Measurements from ENCODE around the gene FGB. TPM values are rescaled to one million over a fixed set of nuclear protein-coding genes. Genes with fewer than 3 reads are reported as not detected.

Gene FGB
- total and polyA plus RNA-seq, 2 of the 13 experiments (the other 11 are each of a cell fraction or from before 2014, with no cell fraction given) = 226 to 784 TPM

DNA sequence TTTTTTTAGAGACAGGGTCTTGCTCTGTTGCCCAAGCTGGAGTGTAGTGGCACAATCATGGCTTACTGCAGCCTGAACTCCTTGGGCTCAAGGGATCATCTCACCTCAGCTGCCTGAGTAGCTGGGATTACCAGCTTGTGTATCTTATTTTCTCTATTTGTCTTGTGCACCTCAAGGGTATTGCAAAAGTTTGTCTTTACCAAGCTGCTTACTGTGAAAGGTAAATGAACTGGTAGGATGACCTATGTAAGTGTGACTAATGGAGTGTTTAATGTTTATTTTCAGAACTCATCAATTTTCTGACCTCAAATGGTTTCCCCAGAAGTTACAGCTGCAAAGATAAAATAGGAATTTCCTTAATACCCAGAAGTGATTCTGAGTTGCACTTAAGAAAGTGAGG is 33.0 kb downstream of the FGB start:
- Histone ChIP-seq H3K4me1 (ENCODE audit: insufficient read depth, low read length) (peaks cover 98% of the 10 kb centered on the region), H3K79me2 (ENCODE audit: insufficient read depth, low read length) (no peaks in the 10 kb centered on the region), H3K4me2 (ENCODE audit: low read depth, low read length) (peak overlapping the region; percentile 48), H3K36me3 (replicated peaks in 1 of 2; ENCODE audit: control insufficient read depth in 1 of 2, insufficient read depth in 2 of 2, low read length in 2 of 2) (no peaks in the 10 kb centered on the region), H4K20me1 (ENCODE audit: insufficient read depth, low read length) (no peaks in the 10 kb centered on the region), H3K9me3 (ENCODE audit: low read length) (no peaks in the 10 kb centered on the region), H2AFZ (ENCODE audit: low read length) (no peak overlapping the region), H3K27me3 (ENCODE audit: control insufficient read depth in 1 of 2, insufficient read depth in 2 of 2, low read length in 2 of 2) (no peaks in the 10 kb centered on the region), H3K9ac (ENCODE audit: insufficient read depth, low read depth, low read length) (no peak overlapping the region), H3K27ac (ENCODE audit: extremely low read length, insufficient read depth, low read length) (peak overlapping the region; percentile 45), H3K4me3 (replicated peaks in 1 of 3; ENCODE audit: insufficient read depth in 1 of 3, low read depth in 2 of 3, low read length in 3 of 3) (no peak overlapping the region)
- in situ Hi-C loops (cut with HindIII; ENCODE audit: extremely low pct_ligation_motif_present, low pct_unique_long_range_greater_than_20kb) = no loop called here
- DNase-seq (ENCODE audit: low spot score) = peak; percentile 73
- FAIRE-seq = peak; percentile 56
- intact Hi-C loops (cut with micrococcal nuclease; ENCODE audit: unreplicated experiment) = no loop called here
- ChIA-PET CTCF (ENCODE audit: low intra/inter-chr PET ratio, low total read pairs) (no interaction called here), POLR2A (interaction anchor here (0.8 to 16.0 kb wide), 7 partner anchors 10 to 46 kb away, joined by 4 to 468 read pairs (median 9); partner anchors contain the start of genes FGG and PLRG1)
- ATAC-seq = no peak
- BruUV-seq (replicated peaks) = no TSS peak
- TF ChIP-seq, protein P1, sequence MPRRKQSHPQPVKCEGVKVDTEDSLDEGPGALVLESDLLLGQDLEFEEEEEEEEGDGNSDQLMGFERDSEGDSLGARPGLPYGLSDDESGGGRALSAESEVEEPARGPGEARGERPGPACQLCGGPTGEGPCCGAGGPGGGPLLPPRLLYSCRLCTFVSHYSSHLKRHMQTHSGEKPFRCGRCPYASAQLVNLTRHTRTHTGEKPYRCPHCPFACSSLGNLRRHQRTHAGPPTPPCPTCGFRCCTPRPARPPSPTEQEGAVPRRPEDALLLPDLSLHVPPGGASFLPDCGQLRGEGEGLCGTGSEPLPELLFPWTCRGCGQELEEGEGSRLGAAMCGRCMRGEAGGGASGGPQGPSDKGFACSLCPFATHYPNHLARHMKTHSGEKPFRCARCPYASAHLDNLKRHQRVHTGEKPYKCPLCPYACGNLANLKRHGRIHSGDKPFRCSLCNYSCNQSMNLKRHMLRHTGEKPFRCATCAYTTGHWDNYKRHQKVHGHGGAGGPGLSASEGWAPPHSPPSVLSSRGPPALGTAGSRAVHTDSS (CRISPR knock-in tag; conservative IDR thresholded peaks at IDR 0.05) = no peak
- peak; percentile 95 for TF ChIP-seq BCL6 (CRISPR knock-in tag; IDR thresholded peaks at IDR 0.05)
- TF ChIP-seq, protein P2, sequence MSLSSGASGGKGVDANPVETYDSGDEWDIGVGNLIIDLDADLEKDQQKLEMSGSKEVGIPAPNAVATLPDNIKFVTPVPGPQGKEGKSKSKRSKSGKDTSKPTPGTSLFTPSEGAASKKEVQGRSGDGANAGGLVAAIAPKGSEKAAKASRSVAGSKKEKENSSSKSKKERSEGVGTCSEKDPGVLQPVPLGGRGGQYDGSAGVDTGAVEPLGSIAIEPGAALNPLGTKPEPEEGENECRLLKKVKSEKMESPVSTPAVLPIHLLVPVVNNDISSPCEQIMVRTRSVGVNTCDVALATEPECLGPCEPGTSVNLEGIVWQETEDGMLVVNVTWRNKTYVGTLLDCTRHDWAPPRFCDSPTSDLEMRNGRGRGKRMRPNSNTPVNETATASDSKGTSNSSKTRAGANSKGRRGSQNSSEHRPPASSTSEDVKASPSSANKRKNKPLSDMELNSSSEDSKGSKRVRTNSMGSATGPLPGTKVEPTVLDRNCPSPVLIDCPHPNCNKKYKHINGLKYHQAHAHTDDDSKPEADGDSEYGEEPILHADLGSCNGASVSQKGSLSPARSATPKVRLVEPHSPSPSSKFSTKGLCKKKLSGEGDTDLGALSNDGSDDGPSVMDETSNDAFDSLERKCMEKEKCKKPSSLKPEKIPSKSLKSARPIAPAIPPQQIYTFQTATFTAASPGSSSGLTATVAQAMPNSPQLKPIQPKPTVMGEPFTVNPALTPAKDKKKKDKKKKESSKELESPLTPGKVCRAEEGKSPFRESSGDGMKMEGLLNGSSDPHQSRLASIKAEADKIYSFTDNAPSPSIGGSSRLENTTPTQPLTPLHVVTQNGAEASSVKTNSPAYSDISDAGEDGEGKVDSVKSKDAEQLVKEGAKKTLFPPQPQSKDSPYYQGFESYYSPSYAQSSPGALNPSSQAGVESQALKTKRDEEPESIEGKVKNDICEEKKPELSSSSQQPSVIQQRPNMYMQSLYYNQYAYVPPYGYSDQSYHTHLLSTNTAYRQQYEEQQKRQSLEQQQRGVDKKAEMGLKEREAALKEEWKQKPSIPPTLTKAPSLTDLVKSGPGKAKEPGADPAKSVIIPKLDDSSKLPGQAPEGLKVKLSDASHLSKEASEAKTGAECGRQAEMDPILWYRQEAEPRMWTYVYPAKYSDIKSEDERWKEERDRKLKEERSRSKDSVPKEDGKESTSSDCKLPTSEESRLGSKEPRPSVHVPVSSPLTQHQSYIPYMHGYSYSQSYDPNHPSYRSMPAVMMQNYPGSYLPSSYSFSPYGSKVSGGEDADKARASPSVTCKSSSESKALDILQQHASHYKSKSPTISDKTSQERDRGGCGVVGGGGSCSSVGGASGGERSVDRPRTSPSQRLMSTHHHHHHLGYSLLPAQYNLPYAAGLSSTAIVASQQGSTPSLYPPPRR (CRISPR knock-in tag; IDR thresholded peaks at IDR 0.05; ENCODE audit: borderline replicate concordance) = peak; percentile 94
- TF ChIP-seq, protein P3, sequence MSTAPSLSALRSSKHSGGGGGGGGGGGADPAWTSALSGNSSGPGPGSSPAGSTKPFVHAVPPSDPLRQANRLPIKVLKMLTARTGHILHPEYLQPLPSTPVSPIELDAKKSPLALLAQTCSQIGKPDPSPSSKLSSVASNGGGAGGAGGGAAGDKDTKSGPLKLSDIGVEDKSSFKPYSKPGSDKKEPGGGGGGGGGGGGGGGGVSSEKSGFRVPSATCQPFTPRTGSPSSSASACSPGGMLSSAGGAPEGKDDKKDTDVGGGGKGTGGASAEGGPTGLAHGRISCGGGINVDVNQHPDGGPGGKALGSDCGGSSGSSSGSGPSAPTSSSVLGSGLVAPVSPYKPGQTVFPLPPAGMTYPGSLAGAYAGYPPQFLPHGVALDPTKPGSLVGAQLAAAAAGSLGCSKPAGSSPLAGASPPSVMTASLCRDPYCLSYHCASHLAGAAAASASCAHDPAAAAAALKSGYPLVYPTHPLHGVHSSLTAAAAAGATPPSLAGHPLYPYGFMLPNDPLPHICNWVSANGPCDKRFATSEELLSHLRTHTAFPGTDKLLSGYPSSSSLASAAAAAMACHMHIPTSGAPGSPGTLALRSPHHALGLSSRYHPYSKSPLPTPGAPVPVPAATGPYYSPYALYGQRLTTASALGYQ (CRISPR knock-in tag; IDR thresholded peaks at IDR 0.05) = peak; percentile 76
- TF ChIP-seq HOXD1 (CRISPR knock-in tag; IDR thresholded peaks at IDR 0.05) = peak; percentile 80
- peak; percentile 52; the same call in 1 of the 2 replicates for TF ChIP-seq ZNF331 (CRISPR knock-in tag; IDR thresholded peaks at IDR 0.05)
- TF ChIP-seq SOX13 (IDR thresholded peaks at IDR 0.05) = peak; percentile 62; the same call in 1 of the 2 replicates
- TF ChIP-seq SOX13 (CRISPR knock-in tag; conservative IDR thresholded peaks at IDR 0.05 in 1 of 2, IDR thresholded peaks at IDR 0.05 in 1 of 2) = peak in 1 of 2 experiments; percentile 95; a peak in 2 of 4 replicates
- TF ChIP-seq, protein P4, sequence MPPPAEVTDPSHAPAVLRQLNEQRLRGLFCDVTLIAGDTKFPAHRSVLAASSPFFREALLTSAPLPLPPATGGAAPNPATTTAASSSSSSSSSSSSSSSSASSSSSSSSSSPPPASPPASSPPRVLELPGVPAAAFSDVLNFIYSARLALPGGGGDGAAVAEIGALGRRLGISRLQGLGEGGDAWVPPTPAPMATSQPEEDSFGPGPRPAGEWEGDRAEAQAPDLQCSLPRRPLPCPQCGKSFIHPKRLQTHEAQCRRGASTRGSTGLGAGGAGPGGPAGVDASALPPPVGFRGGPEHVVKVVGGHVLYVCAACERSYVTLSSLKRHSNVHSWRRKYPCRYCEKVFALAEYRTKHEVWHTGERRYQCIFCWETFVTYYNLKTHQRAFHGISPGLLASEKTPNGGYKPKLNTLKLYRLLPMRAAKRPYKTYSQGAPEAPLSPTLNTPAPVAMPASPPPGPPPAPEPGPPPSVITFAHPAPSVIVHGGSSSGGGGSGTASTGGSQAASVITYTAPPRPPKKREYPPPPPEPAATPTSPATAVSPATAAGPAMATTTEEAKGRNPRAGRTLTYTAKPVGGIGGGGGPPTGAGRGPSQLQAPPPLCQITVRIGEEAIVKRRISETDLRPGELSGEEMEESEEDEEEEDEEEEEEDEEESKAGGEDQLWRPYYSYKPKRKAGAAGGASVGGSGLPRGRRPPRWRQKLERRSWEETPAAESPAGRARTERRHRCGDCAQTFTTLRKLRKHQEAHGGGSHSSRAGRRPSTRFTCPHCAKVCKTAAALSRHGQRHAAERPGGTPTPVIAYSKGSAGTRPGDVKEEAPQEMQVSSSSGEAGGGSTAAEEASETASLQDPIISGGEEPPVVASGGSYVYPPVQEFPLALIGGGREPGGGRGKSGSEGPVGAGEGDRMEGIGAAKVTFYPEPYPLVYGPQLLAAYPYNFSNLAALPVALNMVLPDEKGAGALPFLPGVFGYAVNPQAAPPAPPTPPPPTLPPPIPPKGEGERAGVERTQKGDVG (CRISPR knock-in tag; IDR thresholded peaks at IDR 0.05; ENCODE audit: borderline replicate concordance) = no peak
- no peak for TF ChIP-seq ZNF724P (CRISPR knock-in tag; IDR thresholded peaks at IDR 0.05; ENCODE audit: borderline replicate concordance)
- TF ChIP-seq CHCHD3 (CRISPR knock-in tag; IDR thresholded peaks at IDR 0.05) = no peak
- no peak for TF ChIP-seq RBM39 (IDR thresholded peaks at IDR 0.05; ENCODE audit: low read depth, low read length, poor library complexity, severe bottlenecking)
